ENCODE measurements around the gene ZBTB25.
A peak's percentile ranks its signal among the peaks of the same experiment; 100 is the strongest.
"Not testable (repeated sequence)": the region's sequence is repeated elsewhere in the genome, so short reads cannot be mapped to it uniquely, and the experiment has no call there.

The ZBTB25 gene

GRCh38 chr14:64503434-64504309 lies at the start of gene ZBTB25:
TSS of gene ZBTB25 (minus strand) at chr14:64503838. CDS start at chr14:64490533, 13,305 bp downstream.
- DNase-seq: peak; percentile 84 to 88

GRCh38 chr14:64550621-64551333 lies 47.1 kb upstream of the ZBTB25 start:
- peak in 1 of 2 donors; percentile 24 for DNase-seq

DNA sequence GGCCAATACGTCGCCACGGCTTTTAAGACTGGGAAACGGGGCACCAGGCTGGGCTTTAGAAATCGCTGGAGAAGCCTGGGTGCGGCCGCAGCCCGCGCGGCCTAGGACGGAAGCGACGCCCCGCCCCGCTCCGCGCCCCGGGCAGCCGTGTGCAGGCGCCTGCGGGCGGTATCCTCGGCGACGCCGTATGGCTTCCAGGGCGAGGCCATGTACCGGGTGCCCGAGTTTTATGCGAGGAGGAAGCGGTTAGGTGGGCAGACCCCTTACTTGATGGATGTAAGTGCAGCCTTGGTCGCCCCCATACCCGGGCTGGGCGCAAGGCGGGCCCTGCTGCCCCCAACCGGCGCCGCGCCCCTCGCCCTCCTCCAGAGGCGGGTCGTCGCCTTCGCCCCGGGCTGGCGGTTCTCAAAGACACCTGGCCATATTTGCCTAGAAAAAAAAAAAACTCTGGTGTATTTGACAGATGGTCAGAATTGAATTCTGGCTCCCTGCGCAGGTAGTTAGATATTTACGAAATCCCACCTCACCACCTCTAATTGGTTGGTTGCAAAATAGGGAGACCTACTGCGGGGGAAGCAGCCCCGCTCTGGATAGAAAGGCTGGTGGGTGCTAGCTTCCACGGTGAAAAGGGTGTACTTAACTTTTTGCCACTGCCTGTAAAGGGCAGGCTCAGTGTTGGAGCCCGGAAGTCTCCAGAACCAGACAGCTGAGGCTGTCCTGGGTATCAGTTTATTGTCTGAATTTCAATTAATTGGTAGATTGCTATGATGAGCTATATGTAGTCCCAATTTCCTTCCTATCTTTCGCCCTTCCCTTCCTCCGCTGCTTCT lies 46.4 kb upstream of the ZBTB25 start, which contains the start of gene PPP1R36:
Gene PPP1R36 (plus strand): TSS at position 171 of the 830 bp plus-strand sequence. CDS start 37 bp downstream, at position 208.
- no peak for DNase-seq

DNA sequence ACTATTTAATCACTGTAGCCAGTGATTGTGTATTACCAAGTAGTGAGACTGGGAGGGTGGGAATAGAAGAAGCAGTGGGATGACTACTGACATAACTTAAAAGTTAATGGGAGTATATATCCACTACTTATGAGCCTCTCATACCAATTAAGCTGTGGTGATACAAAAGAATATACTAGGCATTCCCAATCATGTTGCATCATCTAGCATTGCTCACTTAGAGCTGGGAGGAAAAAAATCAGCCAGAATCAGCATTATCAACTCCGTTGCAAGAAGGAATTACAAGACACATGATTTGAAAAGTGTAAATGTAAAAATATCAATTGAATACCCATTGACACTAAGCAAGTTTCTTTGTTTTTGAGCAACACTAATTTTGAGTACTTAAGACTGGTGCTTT lies 45.4 kb upstream of the ZBTB25 start:
- no peak for DNase-seq

- DNase-seq: no peak
Measured at GRCh38 chr14:64544607-64545312, 41.1 kb upstream of the ZBTB25 start.

DNA sequence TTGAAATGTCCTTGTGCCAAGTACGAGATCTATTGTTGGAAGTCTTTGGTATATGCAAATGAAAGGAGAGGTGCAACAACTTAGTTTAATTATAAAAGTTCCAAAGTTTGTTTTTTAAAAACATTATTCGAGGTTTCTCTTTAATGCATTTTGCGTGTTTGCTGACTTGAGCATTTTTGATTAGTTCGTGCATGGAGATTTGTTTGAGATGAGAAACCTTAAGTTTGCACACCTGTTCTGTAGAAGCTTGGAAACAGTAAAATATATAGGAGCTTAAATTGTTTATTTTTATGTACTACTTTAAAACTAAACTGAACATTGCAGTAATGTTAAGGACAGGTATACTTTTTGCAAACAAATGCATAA lies 39.2 kb upstream of the ZBTB25 start:
- no peak for DNase-seq

DNA sequence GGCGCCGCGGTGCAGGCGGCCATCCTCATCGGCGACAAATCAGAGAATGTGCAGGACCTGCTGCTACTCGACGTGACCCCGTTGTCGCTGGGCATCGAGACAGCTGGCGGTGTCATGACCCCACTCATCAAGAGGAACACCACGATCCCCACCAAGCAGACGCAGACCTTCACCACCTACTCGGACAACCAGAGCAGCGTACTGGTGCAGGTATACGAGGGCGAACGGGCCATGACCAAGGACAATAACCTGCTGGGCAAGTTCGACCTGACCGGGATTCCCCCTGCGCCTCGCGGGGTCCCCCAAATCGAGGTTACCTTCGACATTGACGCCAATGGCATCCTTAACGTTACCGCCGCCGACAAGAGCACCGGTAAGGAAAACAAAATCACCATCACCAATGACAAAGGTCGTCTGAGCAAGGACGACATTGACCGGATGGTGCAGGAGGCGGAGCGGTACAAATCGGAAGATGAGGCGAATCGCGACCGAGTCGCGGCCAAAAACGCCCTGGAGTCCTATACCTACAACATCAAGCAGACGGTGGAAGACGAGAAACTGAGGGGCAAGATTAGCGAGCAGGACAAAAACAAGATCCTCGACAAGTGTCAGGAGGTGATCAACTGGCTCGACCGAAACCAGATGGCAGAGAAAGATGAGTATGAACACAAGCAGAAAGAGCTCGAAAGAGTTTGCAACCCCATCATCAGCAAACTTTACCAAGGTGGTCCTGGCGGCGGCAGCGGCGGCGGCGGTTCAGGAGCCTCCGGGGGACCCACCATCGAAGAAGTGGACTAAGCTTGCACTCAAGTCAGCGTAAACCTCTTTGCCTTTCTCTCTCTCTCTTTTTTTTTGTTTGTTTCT lies 38.6 kb upstream of the ZBTB25 start:
- no peak for DNase-seq

DNA sequence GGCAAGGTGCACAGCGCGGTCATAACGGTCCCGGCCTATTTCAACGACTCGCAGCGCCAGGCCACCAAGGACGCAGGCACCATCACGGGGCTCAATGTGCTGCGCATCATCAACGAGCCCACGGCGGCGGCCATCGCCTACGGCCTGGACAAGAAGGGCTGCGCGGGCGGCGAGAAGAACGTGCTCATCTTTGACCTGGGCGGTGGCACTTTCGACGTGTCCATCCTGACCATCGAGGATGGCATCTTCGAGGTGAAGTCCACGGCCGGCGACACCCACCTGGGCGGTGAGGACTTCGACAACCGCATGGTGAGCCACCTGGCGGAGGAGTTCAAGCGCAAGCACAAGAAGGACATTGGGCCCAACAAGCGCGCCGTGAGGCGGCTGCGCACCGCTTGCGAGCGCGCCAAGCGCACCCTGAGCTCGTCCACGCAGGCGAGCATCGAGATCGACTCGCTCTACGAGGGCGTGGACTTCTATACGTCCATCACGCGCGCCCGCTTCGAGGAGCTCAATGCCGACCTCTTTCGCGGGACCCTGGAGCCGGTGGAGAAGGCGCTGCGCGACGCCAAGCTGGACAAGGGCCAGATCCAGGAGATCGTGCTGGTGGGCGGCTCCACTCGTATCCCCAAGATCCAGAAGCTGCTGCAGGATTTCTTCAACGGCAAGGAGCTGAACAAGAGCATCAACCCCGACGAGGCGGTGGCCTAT lies 37.8 kb upstream of the ZBTB25 start:
- DNase-seq: peak in 1 of 2 donors; percentile 38

GRCh38 chr14:64540208-64541202 lies 36.9 kb upstream of the ZBTB25 start, which contains the start of gene HSPA2:
TSS of gene HSPA2 (plus strand) at chr14:64540741. CDS start at chr14:64540850, 109 bp downstream.
- DNase-seq: peak; percentile 99 to 100

DNA sequence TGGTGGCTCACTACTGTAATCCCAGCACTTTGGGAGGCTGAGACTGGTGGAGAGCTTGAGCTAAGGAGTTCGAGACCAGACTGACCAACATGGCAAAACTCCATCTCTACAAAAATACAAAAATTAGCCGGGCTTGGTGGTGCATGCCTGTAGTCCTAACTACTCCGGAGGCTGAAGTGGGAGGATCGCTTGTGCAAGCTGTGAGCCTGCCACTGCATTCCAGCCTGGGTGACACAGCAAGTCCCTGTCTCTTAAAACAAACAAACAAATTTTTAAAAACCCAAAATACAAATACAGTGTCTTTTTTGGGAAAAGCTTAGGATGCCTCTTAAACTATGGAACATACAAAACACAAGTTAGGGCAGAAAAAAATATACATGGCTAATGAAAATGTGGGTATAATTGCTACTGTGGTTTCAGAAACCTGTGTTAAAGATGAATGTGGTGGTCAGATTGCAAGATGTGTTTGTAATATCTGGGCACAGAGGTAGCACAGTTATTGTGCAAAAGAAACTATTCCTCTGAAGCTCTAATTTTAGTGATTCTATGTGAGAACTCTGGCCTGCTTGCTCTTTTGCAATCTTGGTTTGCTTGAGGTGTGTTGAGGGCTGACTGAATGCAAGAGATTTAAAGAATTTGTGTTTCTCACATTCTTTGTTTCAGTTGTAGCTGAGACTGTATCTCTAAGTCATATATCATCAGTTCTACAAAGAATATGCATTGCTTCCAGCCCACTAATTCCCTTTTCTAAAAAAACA lies 33.0 kb upstream of the ZBTB25 start:
- DNase-seq: no peak

GRCh38 chr14:64531567-64531966 lies 27.9 kb upstream of the ZBTB25 start:
- DNase-seq: no peak

GRCh38 chr14:64525354-64525753 lies 21.7 kb upstream of the ZBTB25 start:
- no peak for DNase-seq

DNA sequence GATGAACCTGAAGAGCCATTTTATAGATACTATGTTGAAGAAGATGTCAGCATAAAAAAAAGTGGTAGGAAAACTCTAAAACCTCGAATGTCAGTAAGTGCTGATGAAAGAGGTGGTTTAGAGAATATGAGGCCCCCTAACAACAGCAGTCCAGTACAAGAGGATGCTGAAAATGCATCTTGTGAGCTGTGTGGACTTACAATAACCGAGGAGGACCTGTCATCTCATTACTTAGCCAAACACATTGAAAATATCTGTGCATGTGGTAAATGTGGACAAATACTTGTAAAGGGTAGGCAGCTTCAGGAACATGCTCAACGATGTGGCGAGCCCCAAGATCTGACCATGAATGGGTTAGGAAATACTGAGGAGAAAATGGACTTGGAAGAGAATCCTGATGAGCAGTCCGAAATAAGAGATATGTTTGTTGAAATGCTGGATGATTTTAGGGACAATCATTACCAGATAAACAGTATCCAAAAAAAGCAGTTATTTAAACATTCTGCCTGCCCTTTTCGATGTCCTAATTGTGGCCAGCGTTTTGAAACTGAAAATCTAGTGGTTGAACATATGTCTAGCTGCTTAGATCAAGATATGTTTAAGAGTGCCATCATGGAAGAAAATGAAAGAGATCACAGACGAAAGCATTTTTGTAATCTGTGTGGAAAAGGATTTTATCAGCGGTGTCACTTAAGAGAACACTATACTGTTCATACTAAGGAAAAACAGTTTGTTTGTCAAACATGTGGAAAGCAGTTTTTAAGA lies 19.1 kb upstream of the ZBTB25 start:
- no peak for DNase-seq

DNA sequence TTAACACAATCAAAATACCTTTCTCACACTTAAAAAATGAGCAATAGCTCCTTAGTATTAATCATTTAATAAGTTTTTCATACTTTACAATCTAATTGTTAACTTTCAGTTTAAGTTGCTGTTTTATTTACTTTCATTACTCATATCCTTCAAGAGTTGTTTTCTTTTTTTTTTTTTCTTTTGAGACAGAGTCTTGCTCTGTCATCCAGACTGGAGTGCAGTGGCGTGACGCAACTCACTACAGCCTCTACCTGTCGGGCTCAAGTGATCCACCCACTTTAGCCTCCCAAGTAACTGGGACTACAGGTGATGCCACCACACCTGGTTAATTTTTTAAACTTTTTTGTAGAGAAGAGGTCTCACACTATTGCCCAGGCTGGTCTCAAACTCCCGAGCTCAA lies 17.1 kb upstream of the ZBTB25 start:
- DNase-seq: no peak

DNA sequence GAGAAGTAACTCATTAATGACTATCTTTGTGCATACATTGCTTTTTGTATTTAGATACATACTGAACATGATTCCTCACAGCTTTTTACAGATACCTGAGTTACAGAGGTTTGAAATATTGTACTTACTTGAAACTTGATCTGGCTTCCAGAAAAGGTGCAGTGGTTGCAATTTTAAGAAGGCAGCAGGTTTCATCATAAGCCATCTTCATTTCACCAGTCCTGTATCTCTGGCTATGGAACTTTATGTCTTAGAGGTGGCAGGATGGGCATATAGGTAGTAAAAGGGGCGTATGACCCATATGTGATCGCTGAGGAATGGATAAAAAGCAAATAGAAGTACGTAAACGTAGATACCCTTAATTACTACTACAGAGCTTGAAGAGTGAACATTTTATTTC lies 14.6 kb upstream of the ZBTB25 start:
- no peak for DNase-seq

GRCh38 chr14:64517667-64518066 lies 14.0 kb upstream of the ZBTB25 start:
- not testable (repeated sequence) for DNase-seq

GRCh38 chr14:64516969-64517368 lies 13.3 kb upstream of the ZBTB25 start:
- DNase-seq: no peak

GRCh38 chr14:64515053-64515452 lies 11.4 kb upstream of the ZBTB25 start:
- no peak for DNase-seq
